CD4-positive, CD25-positive, alpha-beta regulatory T cell (primary cell): ENCODE results near the gene DIP2C. TPM values are rescaled to one million over a fixed set of nuclear protein-coding genes. Genes with fewer than 3 reads are reported as not detected.
"Not testable (repeated sequence)": the region's sequence is repeated elsewhere in the genome, so short reads cannot be mapped to it uniquely, and the experiment has no call there.

Experiments
- ATAC-seq, 2 donors: fragments of 150-1000 bp; cut with Tn5 transposase; one replicate each; pipeline ENCODE4 v1.10.0; 2021; ENCODE audit warnings: low read depth in 2 of 2, moderate number of reproducible peaks in 2 of 2, moderate library complexity in 1 of 2
- DNase-seq, 3 donors: peaks; one replicate each; pipeline versions ENCODE4 v3.0.0 to v3.0.0-alpha.2; 2012 to 2022; ENCODE audit warnings: mixed read lengths in 1 of 3
- H3K27ac ChIP-seq: one replicate; pipeline ENCODE4 v1.7.0; 2013; ENCODE audit warnings: mild to moderate bottlenecking, low read length; ENCODE audit not compliant: insufficient read depth, poor library complexity, severe bottlenecking
- H3K27me3 ChIP-seq: one replicate; pipeline ENCODE4 v1.7.0; 2013; ENCODE audit warnings: low read length; ENCODE audit not compliant: control insufficient read depth, insufficient read depth
- H3K36me3 ChIP-seq: one replicate; pipeline ENCODE4 v1.7.0; 2013; ENCODE audit warnings: mild to moderate bottlenecking, low read length, moderate library complexity; ENCODE audit not compliant: control insufficient read depth, insufficient read depth
- H3K4me1 ChIP-seq: 2 replicates; pipeline ENCODE4 v1.7.0; 2013; ENCODE audit warnings: mild to moderate bottlenecking, low read length; ENCODE audit not compliant: insufficient read depth, control insufficient read depth, poor library complexity, severe bottlenecking
- H3K4me3 ChIP-seq: one replicate; pipeline ENCODE4 v1.7.0; 2013; ENCODE audit warnings: low read depth, mild to moderate bottlenecking, low read length, moderate library complexity
- H3K9me3 ChIP-seq, 2 experiments: 1 replicate in 1 of 2; 2 replicates in 1 of 2; pipeline ENCODE4 v1.7.0; 2013; ENCODE audit warnings: low read length in 2 of 2, mild to moderate bottlenecking in 1 of 2, moderate library complexity in 1 of 2; ENCODE audit not compliant: control insufficient read depth in 2 of 2
- H3K27ac Mint-ChIP-seq, 3 donors: one replicate each; pipeline ENCODE4 v1.8.0; 2020 to 2022; ENCODE audit warnings: mild to moderate bottlenecking in 3 of 3, mixed read lengths in 3 of 3, moderate library complexity in 2 of 3
- H3K27me3 Mint-ChIP-seq: one replicate; pipeline ENCODE4 v1.8.0; 2022; ENCODE audit warnings: mild to moderate bottlenecking, mixed read lengths
- H3K36me3 Mint-ChIP-seq: one replicate; pipeline ENCODE4 v1.8.0; 2020; ENCODE audit warnings: mixed read lengths
- H3K4me1 Mint-ChIP-seq, 4 donors: one replicate each; pipeline ENCODE4 v1.8.0; 2020 to 2022; ENCODE audit warnings: mixed read lengths in 4 of 4, mild to moderate bottlenecking in 1 of 4
- H3K4me3 Mint-ChIP-seq, 4 donors: one replicate each; pipeline ENCODE4 v1.8.0; 2020 to 2022; ENCODE audit warnings: mild to moderate bottlenecking in 4 of 4, mixed read lengths in 4 of 4, moderate library complexity in 3 of 4
- H3K9me3 Mint-ChIP-seq, 7 donors: one replicate each; pipeline ENCODE4 v1.8.0; 2020 to 2022; ENCODE audit warnings: mixed read lengths in 7 of 7, mild to moderate bottlenecking in 3 of 7, moderate library complexity in 2 of 7
- polyA plus RNA-seq, 4 donors: library from polyadenylated mRNA; unstranded; fragments of 300-500 nt; fragmentation: Illumina TruSeq; gene quantifications; one replicate each; pipeline ENCODE4 v1.2.3, GENCODE V29; 2021
- total RNA-seq: library from RNA; stranded (reverse); gene quantifications from one replicate; pipeline ENCODE4 v1.2.3, GENCODE V29; 2022

Gene DIP2C
- total and polyA plus RNA-seq, 5 donors from 2014 or later = 0.47 to 4.1 (median 0.54) TPM

DNA sequence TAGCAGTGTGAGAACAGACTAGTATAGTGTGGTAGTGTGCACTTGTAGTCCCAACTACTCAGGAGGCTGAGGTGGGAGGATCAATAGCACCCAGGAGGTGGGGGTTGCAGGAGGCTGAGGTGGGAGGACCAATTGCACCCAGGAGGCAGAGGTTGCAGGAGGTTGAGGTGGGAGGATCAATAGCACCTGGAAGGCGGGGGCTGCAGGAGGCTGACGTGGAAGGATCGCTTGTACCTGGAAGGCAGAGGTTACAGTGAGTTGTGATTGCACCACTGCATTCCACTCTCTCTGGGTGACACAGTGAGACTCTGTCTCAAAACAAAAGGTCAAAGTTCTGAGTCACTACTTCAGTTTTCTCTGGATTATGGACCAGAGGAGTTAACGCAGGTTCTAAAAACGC lies 22.6 kb upstream of the DIP2C start:
- Mint-ChIP-seq H3K27ac (no peak overlapping the region), H3K9me3 (peaks cover 0 to 10% (median 0%) of the 10 kb centered on the region in 7 donors), H3K4me1 (no peaks in the 10 kb centered on the region)

DNA sequence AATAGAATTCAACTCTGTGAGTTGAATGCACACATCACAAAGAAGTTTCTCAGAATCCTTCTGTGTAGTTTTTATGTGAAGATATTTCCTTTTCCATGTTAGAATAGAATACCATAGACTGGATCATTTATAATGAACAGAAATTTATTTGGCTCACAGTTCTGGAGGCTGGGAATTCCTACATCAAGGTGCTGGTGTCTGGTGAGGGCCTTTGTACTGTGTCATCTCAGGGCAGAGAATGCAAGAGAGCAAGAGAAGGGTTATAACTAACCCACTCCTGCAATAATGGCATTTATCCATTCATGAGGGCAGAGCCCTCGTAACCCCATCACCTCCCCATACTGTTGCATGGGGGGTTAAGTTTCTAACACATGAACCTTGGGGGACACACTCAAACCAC lies 18.4 kb upstream of the DIP2C start:
- DNase-seq (no peak), ATAC-seq (no peak)
- no peak overlapping the region for H3K4me3 Mint-ChIP-seq
- Histone ChIP-seq H3K27me3 (peaks cover 1% of the 10 kb centered on the region), H3K4me1 (no peaks in the 10 kb centered on the region), H3K27ac (no peak overlapping the region), H3K36me3 (no peaks in the 10 kb centered on the region), H3K4me3 (no peak overlapping the region), H3K9me3 (no peaks in the 10 kb centered on the region)
- no peak overlapping the region for H3K27ac Mint-ChIP-seq
- peaks cover 6% of the 10 kb centered on the region for H3K27me3 Mint-ChIP-seq
- H3K4me1 Mint-ChIP-seq = no peaks in the 10 kb centered on the region
- peaks cover 0 to 7% (median 2%) of the 10 kb centered on the region in 7 donors for H3K9me3 Mint-ChIP-seq
- H3K36me3 Mint-ChIP-seq = no peaks in the 10 kb centered on the region

More for the DNA sequence above, 22.6 kb upstream of the DIP2C start:
- Mint-ChIP-seq H3K27me3 (no peaks in the 10 kb centered on the region), H3K36me3 (no peaks in the 10 kb centered on the region), H3K4me3 (no peak overlapping the region)
- H3K36me3 ChIP-seq = no peaks in the 10 kb centered on the region
- H3K27ac ChIP-seq = no peak overlapping the region
- no peaks in the 10 kb centered on the region for H3K4me1 ChIP-seq
- ATAC-seq (no peak), DNase-seq (no peak)
- H3K27me3 ChIP-seq = no peaks in the 10 kb centered on the region
- H3K4me3 ChIP-seq = no peak overlapping the region
- peaks cover 0 to 5% of the 10 kb centered on the region in 2 experiments for H3K9me3 ChIP-seq

DNA sequence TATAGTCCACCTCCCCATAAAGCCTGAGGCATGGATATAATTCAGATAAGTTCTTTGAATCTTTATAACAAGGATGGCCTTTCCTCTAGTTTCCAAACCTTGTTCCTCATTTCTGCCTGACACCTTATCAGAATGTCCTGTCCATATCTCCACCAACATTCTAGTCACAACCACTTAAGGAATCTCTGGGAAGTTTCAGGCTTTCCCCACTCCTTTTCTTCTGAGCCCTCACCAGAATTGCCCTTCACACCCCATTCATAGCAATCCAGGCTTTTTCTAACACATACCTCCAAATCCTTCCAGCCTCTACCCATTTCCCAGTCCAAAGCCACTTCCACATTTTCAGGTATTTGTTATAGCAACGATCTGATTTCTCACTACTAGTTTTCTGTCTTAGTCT lies 18.0 kb upstream of the DIP2C start:
- peaks cover 1% of the 10 kb centered on the region for H3K27me3 ChIP-seq
- H3K27ac ChIP-seq = no peak overlapping the region
- H3K4me3 ChIP-seq = no peak overlapping the region
- H3K4me3 Mint-ChIP-seq = no peak overlapping the region
- no peaks in the 10 kb centered on the region for H3K36me3 Mint-ChIP-seq
- no peaks in the 10 kb centered on the region for H3K9me3 ChIP-seq
- H3K4me1 Mint-ChIP-seq = no peaks in the 10 kb centered on the region
- H3K27ac Mint-ChIP-seq = no peak overlapping the region
- H3K36me3 ChIP-seq = no peaks in the 10 kb centered on the region
- peaks cover 6% of the 10 kb centered on the region for H3K27me3 Mint-ChIP-seq
- H3K9me3 Mint-ChIP-seq = peaks cover 0 to 9% (median 2%) of the 10 kb centered on the region in 7 donors
- ATAC-seq (no peak), DNase-seq (no peak)
- no peaks in the 10 kb centered on the region for H3K4me1 ChIP-seq

DNA sequence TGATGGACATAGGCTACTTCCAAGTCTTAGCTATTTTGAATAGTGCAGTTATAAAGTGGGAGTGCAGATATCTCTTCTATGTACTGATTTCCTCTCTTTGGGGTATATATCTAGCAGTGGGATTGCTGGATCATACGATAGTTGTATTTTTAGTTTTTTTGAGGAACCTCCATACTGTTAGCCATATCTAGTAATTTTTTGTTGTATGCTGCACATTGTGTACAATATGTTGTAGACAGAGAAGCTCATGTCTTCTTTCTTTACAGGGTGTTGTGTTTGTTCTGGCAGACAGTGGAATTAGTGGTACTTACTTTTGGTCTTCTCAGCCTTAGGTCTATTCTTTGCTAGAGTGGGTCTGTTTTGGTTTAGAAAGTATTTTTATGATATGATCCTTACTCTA lies 13.7 kb upstream of the DIP2C start:
- no peak overlapping the region for H3K4me3 ChIP-seq
- no peak overlapping the region for H3K27ac ChIP-seq
- Mint-ChIP-seq H3K27me3 (peaks cover 10% of the 10 kb centered on the region), H3K4me3 (no peak overlapping the region), H3K36me3 (no peaks in the 10 kb centered on the region), H3K27ac (no peak overlapping the region), H3K4me1 (no peaks in the 10 kb centered on the region), H3K9me3 (peaks cover 0 to 9% (median 2%) of the 10 kb centered on the region in 7 donors)
- peaks cover 1% of the 10 kb centered on the region for H3K27me3 ChIP-seq
- no peaks in the 10 kb centered on the region for H3K36me3 ChIP-seq
- H3K9me3 ChIP-seq = no peaks in the 10 kb centered on the region
- ATAC-seq = no peak
- H3K4me1 ChIP-seq = no peaks in the 10 kb centered on the region
- no peak for DNase-seq

DNA sequence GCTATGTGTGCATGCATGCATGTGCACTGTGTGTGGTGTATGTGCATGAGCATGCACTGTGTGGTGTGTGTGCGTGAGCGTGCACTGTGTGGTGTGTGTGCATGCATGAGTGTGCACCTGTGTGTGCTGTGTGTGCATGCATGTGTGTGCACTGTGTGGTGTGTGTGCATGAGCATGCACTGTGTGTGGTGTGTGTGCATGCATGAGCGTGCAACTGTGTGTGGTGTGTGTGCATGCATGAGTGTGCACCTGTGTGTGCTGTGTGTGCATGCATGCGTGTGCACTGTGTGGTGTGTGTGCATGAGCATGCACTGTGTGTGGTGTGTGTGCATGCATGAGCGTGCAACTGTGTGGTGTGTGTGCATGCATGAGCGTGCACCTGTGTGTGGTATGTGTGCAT lies 10.7 kb upstream of the DIP2C start:
- H3K36me3 ChIP-seq, H3K4me3 Mint-ChIP-seq, ATAC-seq, H3K9me3 Mint-ChIP-seq, H3K4me1 Mint-ChIP-seq, H3K9me3 ChIP-seq, H3K36me3 Mint-ChIP-seq, DNase-seq, H3K27me3 ChIP-seq, H3K27me3 Mint-ChIP-seq, H3K4me3 ChIP-seq, H3K27ac ChIP-seq, H3K4me1 ChIP-seq, H3K27ac Mint-ChIP-seq: not testable (repeated sequence)

DNA sequence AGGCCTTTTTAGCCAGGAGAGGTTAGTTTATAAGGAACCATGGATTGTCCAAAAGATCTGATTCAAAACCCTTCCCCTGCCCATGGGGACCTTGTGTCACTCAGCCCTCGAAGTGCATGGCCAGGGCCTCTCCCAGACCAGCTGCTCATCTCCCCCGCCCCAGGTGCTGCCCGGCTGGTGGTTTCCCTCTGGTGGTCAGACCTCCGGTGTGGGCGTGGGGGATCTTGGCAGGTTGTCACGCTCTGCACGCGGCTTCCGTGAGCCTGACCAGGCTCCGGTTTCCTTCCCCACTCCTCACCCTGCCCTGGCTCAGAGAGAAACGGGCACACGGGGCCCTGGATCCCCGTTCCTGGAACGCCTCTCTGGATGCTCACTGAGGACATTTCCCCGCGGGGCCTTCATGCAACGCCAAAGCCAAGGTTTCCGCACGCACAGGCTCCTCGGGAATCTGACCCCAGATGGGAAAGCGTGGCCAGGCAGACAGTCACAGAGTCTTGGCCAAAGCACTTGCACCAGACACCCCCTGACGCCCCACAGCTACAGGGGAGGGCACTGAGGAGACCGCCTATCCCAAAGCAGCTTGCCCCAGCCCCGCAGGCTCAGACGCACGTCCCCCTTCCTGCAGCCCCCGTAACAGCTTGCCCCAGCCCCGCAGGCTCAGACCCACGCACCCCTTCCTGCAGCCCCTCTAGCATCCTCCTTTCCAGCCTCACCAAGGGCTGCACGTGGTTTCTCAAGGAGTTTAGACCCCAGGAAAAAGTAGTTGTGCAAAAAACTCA lies 7.8 kb upstream of the DIP2C start:
- H3K27ac ChIP-seq = no peak overlapping the region
- H3K4me1 ChIP-seq = no peaks in the 10 kb centered on the region
- Mint-ChIP-seq H3K9me3 (no peaks in the 10 kb centered on the region), H3K4me1 (no peaks in the 10 kb centered on the region), H3K4me3 (no peak overlapping the region), H3K27ac (no peak overlapping the region), H3K36me3 (no peaks in the 10 kb centered on the region), H3K27me3 (peaks cover 10% of the 10 kb centered on the region)
- no peaks in the 10 kb centered on the region for H3K9me3 ChIP-seq
- no peak for ATAC-seq
- no peaks in the 10 kb centered on the region for H3K36me3 ChIP-seq
- H3K27me3 ChIP-seq = no peaks in the 10 kb centered on the region
- DNase-seq = no peak
- H3K4me3 ChIP-seq = no peak overlapping the region

DNA sequence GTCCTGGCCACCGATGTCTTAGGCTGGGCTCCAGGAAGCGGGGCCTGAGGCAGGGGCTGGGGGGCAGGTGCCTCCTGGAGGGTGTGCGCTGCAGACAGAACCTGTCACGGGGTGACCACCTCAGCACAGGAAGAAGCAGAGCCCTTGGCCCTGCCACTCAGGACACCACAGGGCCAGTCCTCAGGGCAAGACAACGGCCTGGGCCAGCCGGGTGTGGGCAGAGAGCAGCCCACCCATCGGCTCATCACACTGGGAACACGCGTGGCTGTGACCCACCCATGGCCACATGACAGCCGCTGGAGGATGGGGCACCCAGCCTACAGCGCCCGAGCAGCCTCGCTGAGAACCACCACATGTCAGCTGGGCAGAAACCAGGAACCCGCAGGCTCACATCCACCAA lies 5.9 kb upstream of the DIP2C start:
- Mint-ChIP-seq H3K27ac (no peak overlapping the region), H3K4me1 (peaks cover 0 to 4% (median 0%) of the 10 kb centered on the region in 4 donors), H3K4me3 (no peak overlapping the region), H3K9me3 (no peaks in the 10 kb centered on the region), H3K27me3 (peaks cover 16% of the 10 kb centered on the region), H3K36me3 (no peaks in the 10 kb centered on the region)
- DNase-seq (no peak), ATAC-seq (no peak)
- no peaks in the 10 kb centered on the region for H3K27me3 ChIP-seq
- H3K4me1 ChIP-seq = no peaks in the 10 kb centered on the region
- no peak overlapping the region for H3K27ac ChIP-seq
- H3K9me3 ChIP-seq = no peaks in the 10 kb centered on the region
- no peak overlapping the region for H3K4me3 ChIP-seq
- H3K36me3 ChIP-seq = no peaks in the 10 kb centered on the region

DNA sequence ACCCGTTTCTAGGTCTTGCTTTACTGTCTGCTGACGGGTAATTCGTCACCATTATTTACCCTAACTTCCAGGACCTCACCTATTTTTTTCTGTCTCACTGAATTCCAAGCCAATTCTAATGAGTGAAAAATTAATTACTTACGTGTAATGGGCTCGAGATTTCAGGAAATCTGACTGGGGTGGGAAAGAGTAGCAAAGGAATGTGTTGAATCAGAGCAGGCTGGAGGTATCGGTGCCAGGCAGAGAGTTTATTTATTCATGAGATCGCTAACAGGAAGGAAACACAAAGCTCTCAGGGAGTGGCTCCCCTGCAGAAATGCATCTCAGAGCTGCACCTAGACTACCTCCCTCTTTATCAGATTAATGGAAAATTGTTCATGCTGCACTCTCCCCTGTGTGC lies 4.0 kb upstream of the DIP2C start:
- Mint-ChIP-seq H3K27me3 (peaks cover 17% of the 10 kb centered on the region), H3K27ac (no peak overlapping the region), H3K4me1 (peaks cover 0 to 5% (median 0%) of the 10 kb centered on the region in 4 donors), H3K4me3 (no peak overlapping the region), H3K9me3 (no peaks in the 10 kb centered on the region), H3K36me3 (no peaks in the 10 kb centered on the region)
- Histone ChIP-seq H3K36me3 (no peaks in the 10 kb centered on the region), H3K27me3 (no peaks in the 10 kb centered on the region), H3K4me3 (no peak overlapping the region), H3K4me1 (peaks cover 4% of the 10 kb centered on the region), H3K27ac (no peak overlapping the region), H3K9me3 (no peaks in the 10 kb centered on the region)
- ATAC-seq = no peak
- DNase-seq = no peak
